ENCODE data around the gene PDE8B.

The PDE8B gene

GRCh38 chr5:77355080-77355479 lies 144.6 kb downstream of the PDE8B start:
- no peak for TF ChIP-seq GLIS3 (CRISPR knock-in tag; IDR thresholded peaks at IDR 0.05)
- no peak for TF ChIP-seq ZNF8 (CRISPR knock-in tag; IDR thresholded peaks at IDR 0.05)
- no peak for TF ChIP-seq PATZ1 (CRISPR knock-in tag; IDR thresholded peaks at IDR 0.05; ENCODE audit: borderline replicate concordance)
- no peak for TF ChIP-seq TOX (CRISPR knock-in tag; IDR thresholded peaks at IDR 0.05; ENCODE audit: borderline replicate concordance)
- TF ChIP-seq ZC3H10 (CRISPR knock-in tag; IDR thresholded peaks at IDR 0.05): no peak
- no peak for TF ChIP-seq ISL1 (CRISPR knock-in tag; IDR thresholded peaks at IDR 0.05)
- no peak for TF ChIP-seq RARB (CRISPR knock-in tag; IDR thresholded peaks at IDR 0.05)
- TF ChIP-seq ZNF70 (CRISPR knock-in tag; IDR thresholded peaks at IDR 0.05): no peak
- TF ChIP-seq CREB5 (CRISPR knock-in tag; IDR thresholded peaks at IDR 0.05; ENCODE audit: low read depth): no peak
- no peak for TF ChIP-seq ZFP3 (CRISPR knock-in tag; IDR thresholded peaks at IDR 0.05)
- TF ChIP-seq OSR1 (CRISPR knock-in tag; IDR thresholded peaks at IDR 0.05): no peak
- no peak for TF ChIP-seq ESRRG (CRISPR knock-in tag; IDR thresholded peaks at IDR 0.05)
- TF ChIP-seq PPARA (CRISPR knock-in tag; IDR thresholded peaks at IDR 0.05; ENCODE audit: borderline replicate concordance): no peak
- TF ChIP-seq POU6F1 (CRISPR knock-in tag; IDR thresholded peaks at IDR 0.05; ENCODE audit: borderline replicate concordance, low read depth): no peak
- TF ChIP-seq BACH2 (CRISPR knock-in tag; IDR thresholded peaks at IDR 0.05; ENCODE audit: borderline replicate concordance): no peak
- no peak for ATAC-seq

- TF ChIP-seq SNAI2 (CRISPR knock-in tag; IDR thresholded peaks at IDR 0.05) (no peak), TSHZ2 (CRISPR knock-in tag; IDR thresholded peaks at IDR 0.05) (no peak), ZFP30 (CRISPR knock-in tag; IDR thresholded peaks at IDR 0.05) (no peak), OSR1 (CRISPR knock-in tag; IDR thresholded peaks at IDR 0.05) (no peak), TOX (CRISPR knock-in tag; IDR thresholded peaks at IDR 0.05; ENCODE audit: borderline replicate concordance) (no peak), CREB5 (CRISPR knock-in tag; IDR thresholded peaks at IDR 0.05; ENCODE audit: low read depth) (no peak), CSRNP3 (CRISPR knock-in tag; IDR thresholded peaks at IDR 0.05) (no peak), TCF4 (CRISPR knock-in tag; IDR thresholded peaks at IDR 0.05; ENCODE audit: borderline replicate concordance) (no peak), PATZ1 (CRISPR knock-in tag; IDR thresholded peaks at IDR 0.05; ENCODE audit: borderline replicate concordance) (no peak), BACH2 (CRISPR knock-in tag; IDR thresholded peaks at IDR 0.05; ENCODE audit: borderline replicate concordance) (no peak), ZFP3 (CRISPR knock-in tag; IDR thresholded peaks at IDR 0.05) (no peak), ESRRG (CRISPR knock-in tag; IDR thresholded peaks at IDR 0.05) (no peak), GLIS3 (CRISPR knock-in tag; IDR thresholded peaks at IDR 0.05) (no peak), ZNF565 (CRISPR knock-in tag; conservative IDR thresholded peaks at IDR 0.05; ENCODE audit: low read depth) (no peak), ISL1 (CRISPR knock-in tag; IDR thresholded peaks at IDR 0.05) (no peak)
- no peak for ATAC-seq
Observed at GRCh38 chr5:77355751-77356150, 145.3 kb downstream of the PDE8B start.
